ENCODE measurements around the gene LRP1B.
"Not testable (repeated sequence)": the region's sequence is repeated elsewhere in the genome, so short reads cannot be mapped to it uniquely, and the experiment has no call there.

The LRP1B gene

GRCh38 chr2:140424471-140424870 is 1706.3 kb downstream of the LRP1B start:
- in situ Hi-C loops (cut with MboI; ENCODE audit: low sequenced_read_pairs): no loop called here

GRCh38 chr2:140422759-140423158 is 1708.1 kb downstream of the LRP1B start:
- in situ Hi-C loops (cut with MboI; ENCODE audit: low sequenced_read_pairs): no loop called here

- in situ Hi-C loops (cut with MboI; ENCODE audit: low sequenced_read_pairs): no loop called here
Measured at GRCh38 chr2:140417504-140417903, 1713.3 kb downstream of the LRP1B start.

- in situ Hi-C loops (cut with MboI; ENCODE audit: low sequenced_read_pairs): no loop called here
Measured at GRCh38 chr2:140416577-140416976, 1714.2 kb downstream of the LRP1B start.

GRCh38 chr2:140415035-140415434 is 1715.8 kb downstream of the LRP1B start:
- in situ Hi-C loops (cut with MboI; ENCODE audit: low sequenced_read_pairs): not testable (repeated sequence)

- in situ Hi-C loops (cut with MboI; ENCODE audit: low sequenced_read_pairs): no loop called here
Measured at GRCh38 chr2:140410695-140411094, 1720.1 kb downstream of the LRP1B start.

GRCh38 chr2:140401056-140401455 is 1729.8 kb downstream of the LRP1B start:
- in situ Hi-C loops (cut with MboI; ENCODE audit: low sequenced_read_pairs): no loop called here

- in situ Hi-C loops (cut with MboI; ENCODE audit: low sequenced_read_pairs): no loop called here
Measured at GRCh38 chr2:140392824-140393223, 1738.0 kb downstream of the LRP1B start.

GRCh38 chr2:140384946-140385345 is 1745.9 kb downstream of the LRP1B start:
- in situ Hi-C loops (cut with MboI; ENCODE audit: low sequenced_read_pairs): no loop called here

GRCh38 chr2:140383781-140384180 is 1747.0 kb downstream of the LRP1B start:
- in situ Hi-C loops (cut with MboI; ENCODE audit: low sequenced_read_pairs): no loop called here

GRCh38 chr2:140376686-140377085 is 1754.1 kb downstream of the LRP1B start:
- in situ Hi-C loops (cut with MboI; ENCODE audit: low sequenced_read_pairs): no loop called here

GRCh38 chr2:140363131-140363530 is 1767.7 kb downstream of the LRP1B start:
- in situ Hi-C loops (cut with MboI; ENCODE audit: low sequenced_read_pairs): no loop called here

GRCh38 chr2:140362361-140362760 is 1768.5 kb downstream of the LRP1B start:
- in situ Hi-C loops (cut with MboI; ENCODE audit: low sequenced_read_pairs): no loop called here

- in situ Hi-C loops (cut with MboI; ENCODE audit: low sequenced_read_pairs): no loop called here
Measured at GRCh38 chr2:140359056-140359771, 1771.6 kb downstream of the LRP1B start.

- in situ Hi-C loops (cut with MboI; ENCODE audit: low sequenced_read_pairs): no loop called here
Measured at GRCh38 chr2:140356697-140357096, 1774.1 kb downstream of the LRP1B start.

GRCh38 chr2:140355511-140356090 is 1775.2 kb downstream of the LRP1B start:
- in situ Hi-C loops (cut with MboI; ENCODE audit: low sequenced_read_pairs): no loop called here

GRCh38 chr2:140354544-140354943 is 1776.3 kb downstream of the LRP1B start:
- in situ Hi-C loops (cut with MboI; ENCODE audit: low sequenced_read_pairs): no loop called here

- in situ Hi-C loops (cut with MboI; ENCODE audit: low sequenced_read_pairs): no loop called here
Measured at GRCh38 chr2:140353541-140353940, 1777.3 kb downstream of the LRP1B start.

GRCh38 chr2:140351692-140352091 is 1779.1 kb downstream of the LRP1B start:
- in situ Hi-C loops (cut with MboI; ENCODE audit: low sequenced_read_pairs): no loop called here

- in situ Hi-C loops (cut with MboI; ENCODE audit: low sequenced_read_pairs): no loop called here
Measured at GRCh38 chr2:140349695-140350094, 1781.1 kb downstream of the LRP1B start.

GRCh38 chr2:140348826-140349225 is 1782.0 kb downstream of the LRP1B start:
- in situ Hi-C loops (cut with MboI; ENCODE audit: low sequenced_read_pairs): no loop called here

- in situ Hi-C loops (cut with MboI; ENCODE audit: low sequenced_read_pairs): no loop called here
Measured at GRCh38 chr2:140344838-140345237, 1786.0 kb downstream of the LRP1B start.

GRCh38 chr2:140344266-140344665 is 1786.5 kb downstream of the LRP1B start:
- in situ Hi-C loops (cut with MboI; ENCODE audit: low sequenced_read_pairs): not testable (repeated sequence)
